Fibroblast of pulmonary artery (primary cell): ENCODE data around the gene COMP.

Experiments used
- DNase-seq: peaks from one replicate; pipeline ENCODE4 v3.0.0-alpha.2; 2010; ENCODE audit warnings: low read depth
- H3K4me3 ChIP-seq: replicated peaks from 2 replicates; pipeline ENCODE4 v1.5.1; 2011; ENCODE audit warnings: low read depth, mild to moderate bottlenecking, control low read depth, low read length, moderate library complexity
- CTCF ChIP-seq: IDR thresholded peaks from 2 replicates; pipeline ENCODE4 v1.5.1; 2011; ENCODE audit warnings: mild to moderate bottlenecking, control low read depth, low read length, inconsistent platforms; ENCODE audit errors: missing control alignments

The COMP gene

DNA sequence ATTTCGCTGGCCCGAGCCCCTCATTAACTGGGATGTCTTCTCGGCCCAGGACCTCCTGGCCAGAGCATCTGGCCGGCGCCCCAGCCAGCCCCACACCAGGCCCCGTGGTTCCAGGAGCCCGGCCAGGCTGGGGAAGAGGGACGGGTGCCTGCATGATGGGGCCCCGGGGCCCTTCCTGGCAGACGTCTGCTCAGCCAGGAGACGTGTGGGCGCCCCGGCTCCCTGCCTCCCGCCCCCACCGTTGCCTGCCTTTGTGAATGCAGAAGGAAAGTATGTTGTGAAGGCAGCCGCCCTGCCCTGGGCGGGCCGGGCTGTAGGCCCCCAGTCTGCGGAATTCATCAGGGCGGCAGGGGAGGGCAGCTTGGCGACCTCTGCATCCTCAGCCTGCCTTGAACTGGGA, 4.4 kb upstream of the COMP start:
- H3K4me3 ChIP-seq, result no peak overlapping the region
- TF ChIP-seq CTCF, result no peak
- peak; percentile 22 for DNase-seq

- DNase-seq, result no peak
- no peak overlapping the region for H3K4me3 ChIP-seq
- no peak for TF ChIP-seq CTCF
Measured at GRCh38 chr19:18794692-18795091, 3.6 kb upstream of the COMP start.

DNA sequence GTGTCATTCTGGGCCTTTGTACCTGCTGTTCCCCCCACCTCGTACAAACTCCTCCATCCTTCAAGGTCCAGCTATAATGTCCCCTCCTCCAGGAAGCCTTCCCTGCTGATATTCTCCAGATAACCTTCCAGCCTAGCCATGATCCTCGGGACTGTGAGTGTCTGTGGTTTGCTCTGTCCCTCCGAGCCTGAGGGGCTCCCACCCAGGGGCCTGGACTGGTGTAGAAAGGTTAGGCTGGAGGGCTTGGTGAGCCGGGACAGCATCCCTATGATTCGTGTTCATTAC, 2.9 kb upstream of the COMP start:
- no peak for TF ChIP-seq CTCF
- no peak overlapping the region for H3K4me3 ChIP-seq
- DNase-seq, result no peak

- H3K4me3 ChIP-seq, result no peak overlapping the region
- DNase-seq, result no peak
- TF ChIP-seq CTCF, result no peak
Measured at GRCh38 chr19:18793144-18794028, 2.3 kb upstream of the COMP start.

GRCh38 chr19:18792661-18793060, 1.6 kb upstream of the COMP start:
- DNase-seq, result no peak
- no peak for TF ChIP-seq CTCF
- no peak overlapping the region for H3K4me3 ChIP-seq

- no peak overlapping the region for H3K4me3 ChIP-seq
- no peak for TF ChIP-seq CTCF
- DNase-seq, result no peak
Measured at GRCh38 chr19:18791315-18791678, 192 bp upstream of the COMP start.
